PFSK-1 (cell line): ENCODE measurements around the gene PDE2A.

Experiments
- FOXP2 ChIP-seq: optimal IDR thresholded peaks from 2 replicates; pipeline ENCODE3; 2011; ENCODE audit warnings: borderline replicate concordance, control low read depth, inconsistent platforms; ENCODE audit not compliant: insufficient read depth; ENCODE audit errors: extremely low read length, extremely low read depth
- POLR2AphosphoS5 ChIP-seq: IDR thresholded peaks from 2 replicates; pipeline ENCODE4 v1.6.1; 2012; ENCODE audit warnings: low read depth, mild to moderate bottlenecking, control low read depth, low read length, moderate library complexity
- SIN3A ChIP-seq: IDR thresholded peaks from 2 replicates; pipeline ENCODE4 v1.6.1; 2012; ENCODE audit warnings: mild to moderate bottlenecking, low read length, moderate library complexity, borderline replicate concordance; ENCODE audit not compliant: insufficient read depth
- TAF1 ChIP-seq: IDR thresholded peaks from 2 replicates; pipeline ENCODE4 v1.6.1; 2012; ENCODE audit warnings: low read length, control low read depth, borderline replicate concordance; ENCODE audit not compliant: insufficient read depth
- TF ChIP-seq, protein P1 (sequence below), 2 experiments: IDR thresholded peaks; 2 replicates each; pipeline versions ENCODE4 v1.6.1 to v1.8.0; 2011 to 2012; ENCODE audit warnings: low read depth in 2 of 2, low read length in 2 of 2, control low read depth in 1 of 2, inconsistent platforms in 1 of 2, mild to moderate bottlenecking in 1 of 2, moderate library complexity in 1 of 2; ENCODE audit not compliant: insufficient read depth in 1 of 2

PDE2A gene

DNA sequence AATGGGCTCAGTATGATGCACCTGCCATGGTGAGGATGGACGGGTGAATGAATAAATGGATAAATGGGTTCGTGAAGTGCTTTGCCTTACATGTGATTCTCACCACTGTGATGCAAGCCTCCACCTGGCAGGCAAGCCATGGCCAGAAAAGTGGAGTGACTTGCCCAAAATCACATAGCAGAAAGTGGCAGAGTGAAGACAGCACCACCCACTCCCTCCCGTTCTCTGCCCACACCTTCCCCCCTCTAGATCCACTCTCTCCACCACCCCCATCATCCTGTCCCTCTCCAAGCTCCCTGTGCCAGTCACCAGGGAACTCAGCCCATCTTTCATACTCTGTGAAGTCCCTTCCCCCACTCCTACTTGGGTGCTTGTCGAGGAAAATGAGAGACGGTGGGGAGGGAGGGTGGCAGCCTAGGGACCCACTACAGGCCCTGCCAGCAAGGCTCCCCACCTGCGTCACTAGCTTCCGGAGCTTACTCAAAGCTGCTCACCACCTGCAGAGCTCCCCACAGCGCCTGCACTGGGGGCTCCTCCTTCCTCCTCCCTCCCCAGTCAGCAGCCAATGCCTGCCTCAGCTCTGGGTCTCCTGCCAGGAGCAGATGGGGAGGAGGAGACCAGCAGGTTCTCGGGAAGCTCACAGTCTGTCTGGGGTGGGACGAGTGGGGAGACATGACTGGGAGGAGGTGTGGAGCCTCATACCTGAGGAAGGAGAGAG, 82.3 kb downstream of the PDE2A start:
- no peak for TF ChIP-seq FOXP2
- TF ChIP-seq SIN3A = no peak
- TF ChIP-seq POLR2AphosphoS5 = no peak
- TF ChIP-seq, protein P1, sequence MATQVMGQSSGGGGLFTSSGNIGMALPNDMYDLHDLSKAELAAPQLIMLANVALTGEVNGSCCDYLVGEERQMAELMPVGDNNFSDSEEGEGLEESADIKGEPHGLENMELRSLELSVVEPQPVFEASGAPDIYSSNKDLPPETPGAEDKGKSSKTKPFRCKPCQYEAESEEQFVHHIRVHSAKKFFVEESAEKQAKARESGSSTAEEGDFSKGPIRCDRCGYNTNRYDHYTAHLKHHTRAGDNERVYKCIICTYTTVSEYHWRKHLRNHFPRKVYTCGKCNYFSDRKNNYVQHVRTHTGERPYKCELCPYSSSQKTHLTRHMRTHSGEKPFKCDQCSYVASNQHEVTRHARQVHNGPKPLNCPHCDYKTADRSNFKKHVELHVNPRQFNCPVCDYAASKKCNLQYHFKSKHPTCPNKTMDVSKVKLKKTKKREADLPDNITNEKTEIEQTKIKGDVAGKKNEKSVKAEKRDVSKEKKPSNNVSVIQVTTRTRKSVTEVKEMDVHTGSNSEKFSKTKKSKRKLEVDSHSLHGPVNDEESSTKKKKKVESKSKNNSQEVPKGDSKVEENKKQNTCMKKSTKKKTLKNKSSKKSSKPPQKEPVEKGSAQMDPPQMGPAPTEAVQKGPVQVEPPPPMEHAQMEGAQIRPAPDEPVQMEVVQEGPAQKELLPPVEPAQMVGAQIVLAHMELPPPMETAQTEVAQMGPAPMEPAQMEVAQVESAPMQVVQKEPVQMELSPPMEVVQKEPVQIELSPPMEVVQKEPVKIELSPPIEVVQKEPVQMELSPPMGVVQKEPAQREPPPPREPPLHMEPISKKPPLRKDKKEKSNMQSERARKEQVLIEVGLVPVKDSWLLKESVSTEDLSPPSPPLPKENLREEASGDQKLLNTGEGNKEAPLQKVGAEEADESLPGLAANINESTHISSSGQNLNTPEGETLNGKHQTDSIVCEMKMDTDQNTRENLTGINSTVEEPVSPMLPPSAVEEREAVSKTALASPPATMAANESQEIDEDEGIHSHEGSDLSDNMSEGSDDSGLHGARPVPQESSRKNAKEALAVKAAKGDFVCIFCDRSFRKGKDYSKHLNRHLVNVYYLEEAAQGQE (IDR thresholded peaks at IDR 0.05; ENCODE audit: insufficient read depth in 1 of 2, low read depth in 2 of 2, low read length in 2 of 2) = no peak
- TF ChIP-seq TAF1 = no peak

DNA sequence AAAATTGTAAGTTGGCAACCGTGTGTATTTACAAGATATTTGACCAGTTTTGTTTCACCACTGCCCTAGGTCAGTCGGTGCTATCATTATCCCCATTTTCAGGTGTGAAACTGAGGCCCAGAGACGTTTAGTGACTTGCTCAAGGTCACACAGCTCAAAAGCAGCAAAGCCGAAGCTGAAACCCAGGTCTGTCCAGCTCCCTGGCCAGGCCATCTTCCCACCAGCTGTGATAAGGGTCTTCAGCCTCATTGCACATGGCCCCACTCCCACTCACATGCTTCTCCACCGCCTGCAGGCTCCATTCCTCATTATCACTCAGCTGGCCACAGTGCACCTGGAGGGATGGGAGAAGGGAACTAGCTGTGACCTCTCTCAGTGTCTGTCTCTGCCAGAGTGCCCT, 83.2 kb downstream of the PDE2A start:
- TF ChIP-seq TAF1 (no peak), FOXP2 (no peak), SIN3A (no peak), POLR2AphosphoS5 (no peak)
- TF ChIP-seq, protein P1 (IDR thresholded peaks at IDR 0.05; ENCODE audit: insufficient read depth in 1 of 2, low read depth in 2 of 2, low read length in 2 of 2) = no peak

DNA sequence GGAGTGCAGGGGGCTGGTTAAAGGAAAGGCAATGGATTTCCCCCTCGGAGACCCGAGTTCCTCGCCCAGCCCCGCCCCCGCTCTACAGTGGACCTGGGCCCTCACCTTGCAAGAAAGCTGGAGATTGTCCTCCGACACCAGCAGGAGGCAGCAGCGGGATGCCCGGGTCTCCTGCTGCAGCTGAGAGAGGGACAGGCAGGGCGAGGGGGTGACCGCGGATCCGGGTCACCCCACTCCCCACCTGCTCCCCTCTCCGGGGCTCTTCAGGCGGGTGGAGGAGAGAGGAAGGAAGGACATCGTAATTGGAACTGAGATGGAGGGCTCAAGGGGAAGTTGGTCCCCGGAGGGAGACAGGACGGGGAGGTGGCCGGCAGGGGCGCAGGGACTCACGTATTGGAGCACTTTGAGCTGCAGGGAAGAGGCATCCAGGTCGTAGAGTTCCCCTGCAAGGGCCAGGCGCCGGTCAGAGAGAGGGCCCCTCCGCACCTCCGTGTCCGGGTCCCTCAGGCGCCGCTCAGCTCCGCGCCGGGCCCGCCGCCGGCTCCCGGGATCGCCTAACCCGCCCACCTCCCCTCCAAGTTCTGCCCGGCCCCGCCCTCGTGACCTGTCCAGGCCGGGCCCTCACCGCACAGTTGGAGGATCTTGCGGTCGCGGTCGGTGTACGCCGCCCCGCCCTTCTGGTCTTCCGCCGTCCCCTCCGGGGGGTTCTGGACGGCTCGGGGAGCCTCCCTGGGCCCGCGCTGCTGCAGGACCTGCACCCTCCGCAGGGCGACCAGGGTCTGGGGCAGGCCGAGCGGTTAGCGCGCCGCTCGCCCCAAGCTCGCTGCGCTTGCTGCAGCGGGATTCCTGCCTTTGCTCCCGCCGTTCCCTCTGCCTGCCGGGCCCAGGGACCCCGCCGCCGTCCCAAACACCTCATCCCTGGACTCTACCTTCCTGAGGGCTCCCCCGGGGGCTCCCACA, 84.1 kb downstream of the PDE2A start:
- TF ChIP-seq SIN3A (no peak), FOXP2 (no peak), TAF1 (no peak), POLR2AphosphoS5 (no peak)
- TF ChIP-seq, protein P1 (IDR thresholded peaks at IDR 0.05; ENCODE audit: insufficient read depth in 1 of 2, low read depth in 2 of 2, low read length in 2 of 2) = no peak

DNA sequence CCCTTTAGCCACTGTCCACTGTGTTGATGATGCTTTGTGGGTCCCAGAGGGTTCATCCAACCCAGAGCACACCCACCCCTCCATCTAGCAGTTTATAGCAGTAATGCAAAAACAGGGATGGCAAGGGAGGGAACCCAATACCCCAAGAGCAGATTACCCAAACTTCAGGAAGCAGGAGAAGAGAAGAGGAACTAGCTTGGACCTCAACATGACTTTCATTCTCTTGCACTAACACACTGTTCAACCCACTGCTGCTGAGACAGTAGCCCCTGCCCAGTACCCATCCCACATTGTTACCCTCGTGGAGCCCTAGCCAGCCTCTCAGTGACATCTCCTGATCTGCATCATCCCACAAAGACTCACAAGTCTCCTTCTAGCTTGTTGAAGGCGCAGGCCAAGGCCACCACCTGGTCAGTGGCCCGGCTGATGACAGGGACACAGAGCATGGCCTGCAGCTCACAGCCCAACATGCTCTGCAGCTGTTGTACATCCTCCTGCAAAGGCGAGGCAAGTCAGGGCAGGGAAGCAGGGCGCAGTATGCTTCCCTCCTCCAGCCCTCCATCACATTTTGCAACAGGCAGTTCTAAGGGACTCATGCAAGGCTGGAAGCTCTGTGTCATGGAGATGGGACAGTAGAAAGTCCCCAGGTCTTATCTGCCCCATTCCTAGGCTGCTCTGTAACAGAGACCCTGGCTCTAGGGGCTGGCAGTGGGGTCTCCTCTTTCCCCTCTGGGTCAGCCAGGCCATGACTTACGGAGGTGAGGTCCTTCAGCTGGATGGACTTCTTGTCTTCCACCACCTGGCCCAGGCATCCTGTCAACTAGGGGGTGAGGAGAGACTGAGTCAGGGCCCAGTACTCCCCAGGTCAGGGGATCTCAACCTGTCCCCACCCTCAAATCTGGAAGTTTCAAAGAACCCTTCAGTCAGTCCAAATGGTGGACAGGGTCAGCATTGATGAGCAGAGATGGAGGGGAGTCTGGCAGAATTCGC, 85.5 kb downstream of the PDE2A start:
- TF ChIP-seq, protein P1 (IDR thresholded peaks at IDR 0.05; ENCODE audit: insufficient read depth in 1 of 2, low read depth in 2 of 2, low read length in 2 of 2) = no peak
- TF ChIP-seq SIN3A (no peak), FOXP2 (no peak), POLR2AphosphoS5 (no peak), TAF1 (no peak)
